PC-9 (cell line): ENCODE results near the gene DCDC2B. TPM values are rescaled to one million over a fixed set of nuclear protein-coding genes. Genes with fewer than 3 reads are reported as not detected.

Experiments
- BruUV-seq: library from RNA; stranded (reverse); fragments of 400-500 nt; replicated peaks from 2 replicates; lab custom pipeline; 2021; lab: Mats Ljungman, UMichigan
- CTCF ChIA-PET: fragments of 300-600 bp; sonication (Branson Sonifier 250); formaldehyde crosslinking; loops from one replicate; lab custom pipeline; 2022; ENCODE audit warnings: antibody characterized with exemption; lab: Charles Lee
- POLR2A ChIA-PET: fragments of 300-600 bp; sonication (Branson Sonifier 250); formaldehyde crosslinking; loops from one replicate; lab custom pipeline; 2022; ENCODE audit warnings: antibody characterized with exemption; ENCODE audit not compliant: unreplicated experiment; lab: Charles Lee
- DNase-seq, 2 experiments: peaks; one replicate each; pipeline versions ENCODE4 v3.0.0 to v3.0.0-alpha.2; 2015 to 2022; ENCODE audit warnings: mixed read lengths in 1 of 2
- H2AFZ ChIP-seq: fragments of 200-600 bp; sonication (generic); 2 replicates; pipeline ENCODE4 v1.8.1; 2017; ENCODE audit warnings: antibody characterized with exemption
- H3F3A ChIP-seq: fragments of 200-600 bp; sonication (generic); 2 replicates; pipeline ENCODE4 v1.8.1; 2017; ENCODE audit warnings: antibody characterized with exemption, mild to moderate bottlenecking, low read depth; ENCODE audit not compliant: insufficient read depth
- H3K27ac ChIP-seq: fragments of 200-600 bp; sonication (generic); 2 replicates; pipeline ENCODE4 v1.6.1; 2016; ENCODE audit warnings: mixed run types
- H3K27me3 ChIP-seq: fragments of 200-600 bp; sonication (generic); 2 replicates; pipeline ENCODE4 v1.6.1; 2016; ENCODE audit warnings: low read depth, mixed run types; ENCODE audit not compliant: insufficient read depth
- H3K36me3 ChIP-seq: fragments of 200-600 bp; sonication (generic); 2 replicates; pipeline ENCODE4 v1.6.1; 2016; ENCODE audit warnings: low read depth, mixed run types
- H3K4me1 ChIP-seq: fragments of 200-600 bp; sonication (generic); replicated peaks from 2 replicates; pipeline ENCODE4 v1.6.1; 2016; ENCODE audit warnings: mixed run types; ENCODE audit not compliant: insufficient read depth
- H3K4me2 ChIP-seq: fragments of 200-600 bp; sonication (generic); 2 replicates; pipeline ENCODE4 v1.6.1; 2017; ENCODE audit warnings: mixed run types
- H3K4me3 ChIP-seq: fragments of 200-600 bp; sonication (generic); 2 replicates; pipeline ENCODE4 v1.6.1; 2016; ENCODE audit warnings: mixed run types
- H3K79me2 ChIP-seq: fragments of 200-600 bp; sonication (generic); 2 replicates; pipeline ENCODE4 v1.6.1; 2017; ENCODE audit warnings: low read depth, mixed run types
- H3K9me2 ChIP-seq: fragments of 200-600 bp; sonication (generic); 2 replicates; pipeline ENCODE4 v1.8.1; 2017; ENCODE audit warnings: mild to moderate bottlenecking; ENCODE audit not compliant: insufficient read depth
- H3K9me3 ChIP-seq: fragments of 200-600 bp; sonication (generic); 2 replicates; pipeline ENCODE4 v1.8.1; 2016; ENCODE audit warnings: low read depth; ENCODE audit not compliant: insufficient read depth
- H4K20me1 ChIP-seq: fragments of 200-600 bp; sonication (generic); 2 replicates; pipeline ENCODE4 v1.8.1; 2017; ENCODE audit not compliant: insufficient read depth
- CTCF ChIP-seq: fragments of 200-600 bp; sonication (generic); conservative IDR thresholded peaks from 2 replicates; pipeline ENCODE4 v1.6.1; 2017; ENCODE audit warnings: mixed run types, antibody characterized with exemption, mild to moderate bottlenecking, moderate library complexity
- EZH2 ChIP-seq: fragments of 200-600 bp; sonication (generic); IDR thresholded peaks from 2 replicates; pipeline ENCODE4 v1.8.0; 2017; ENCODE audit warnings: antibody characterized with exemption, low read depth
- intact Hi-C: fragments of 100-400 bp; cut with micrococcal nuclease; formaldehyde crosslinking; loops from one replicate; pipeline ENCODE4 v1.10.0; 2022; ENCODE audit not compliant: unreplicated experiment
- total RNA-seq: library from RNA; stranded (reverse); gene quantifications from 2 replicates; pipeline ENCODE4 v1.2.3, GENCODE V29; 2021

DCDC2B gene
- total RNA-seq, 1 experiment from 2014 or later, result not detected

DNA sequence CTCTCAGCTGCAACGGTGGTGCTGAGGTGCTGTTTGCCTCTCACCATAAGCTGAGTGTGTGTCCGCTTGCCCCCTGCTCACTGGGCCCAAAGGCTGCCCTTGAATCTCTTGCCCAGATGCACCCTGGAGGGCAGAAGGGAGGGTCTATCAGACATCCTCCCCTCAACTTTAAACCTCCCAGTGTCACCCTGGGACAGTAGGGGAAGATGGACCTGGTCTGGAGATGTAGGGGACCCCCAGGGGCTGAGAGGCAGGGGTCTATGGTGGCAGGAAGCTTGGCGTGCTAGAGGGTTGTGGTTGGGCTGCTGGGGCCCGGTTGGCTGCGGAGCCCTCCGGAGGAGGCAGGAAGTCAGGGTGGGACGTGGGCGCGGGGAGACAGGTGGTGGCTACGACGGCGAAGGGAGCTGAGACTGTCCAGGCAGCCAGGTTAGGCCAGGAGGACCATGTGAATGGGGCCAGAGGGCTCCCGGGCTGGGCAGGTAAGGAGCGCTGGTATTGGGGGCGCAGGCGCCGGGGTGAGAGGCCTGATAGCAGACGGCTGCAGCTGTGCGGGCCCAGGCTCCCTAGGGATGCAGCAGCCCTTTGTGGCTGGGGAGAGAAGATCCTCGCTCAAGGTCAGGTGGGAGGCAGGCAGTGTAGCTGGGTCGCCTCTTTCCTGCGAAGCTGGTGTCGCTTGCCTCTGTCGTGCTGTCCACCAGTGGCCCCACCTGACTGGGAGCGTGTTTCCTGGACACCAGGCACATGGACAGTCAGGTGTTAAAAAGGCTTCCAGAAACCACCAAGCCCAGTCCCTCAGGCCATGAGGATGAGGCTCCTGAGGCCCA lies 42.2 kb downstream of the DCDC2B start, which contains the start of gene LCK:
TSS of gene LCK (plus strand) at position 373 of the 824 bp plus-strand sequence. CDS start 23,065 bp downstream, outside the sequence.
- no peak within 1 kb of the TSS for H3K4me3 ChIP-seq

GRCh38 chr1:32255072-32256071 lies 46.5 kb downstream of the DCDC2B start:
- Histone ChIP-seq H3K4me1 (no peaks in the 10 kb centered on the region), H3K9me2 (no peaks in the 10 kb centered on the region), H4K20me1 (no peaks in the 10 kb centered on the region), H3K27me3 (no peaks in the 10 kb centered on the region), H3K9me3 (no peaks in the 10 kb centered on the region), H3K4me3 (no peak overlapping the region), H3K27ac (no peak overlapping the region), H3F3A (no peaks in the 10 kb centered on the region), H3K36me3 (no peaks in the 10 kb centered on the region), H3K79me2 (no peaks in the 10 kb centered on the region), H3K4me2 (no peak overlapping the region), H2AFZ (no peak overlapping the region)
- intact Hi-C loops, result no loop called here
- no peak for DNase-seq
- ChIA-PET CTCF (no interaction called here), POLR2A (no interaction called here)
- BruUV-seq, result no TSS peak
- TF ChIP-seq EZH2 (no peak), CTCF (no peak)

More for the DNA sequence above, 42.2 kb downstream of the DCDC2B start, which contains the start of gene LCK:
- ChIA-PET CTCF (no interaction called here), POLR2A (no interaction called here)
- no peak within 1 kb of the TSS for H3K27ac ChIP-seq
- no peaks in the 10 kb centered on the region for H3K27me3 ChIP-seq
- no peak for DNase-seq
- no peaks in the 10 kb centered on the region for H4K20me1 ChIP-seq
- intact Hi-C loops, result no loop called here
- H3K36me3 ChIP-seq, result no peaks in the 10 kb centered on the region
- no peak within 1 kb of the TSS for H2AFZ ChIP-seq
- BruUV-seq, result no TSS peak
- TF ChIP-seq EZH2 (no peak), CTCF (no peak)
- no peaks in the 10 kb centered on the region for H3K4me1 ChIP-seq
- no peaks in the 10 kb centered on the region for H3F3A ChIP-seq
- no peaks in the 10 kb centered on the region for H3K9me2 ChIP-seq
- H3K4me2 ChIP-seq, result no peak within 1 kb of the TSS
- no peaks in the 10 kb centered on the region for H3K79me2 ChIP-seq
- no peaks in the 10 kb centered on the region for H3K9me3 ChIP-seq

GRCh38 chr1:32256473-32257226 lies 47.8 kb downstream of the DCDC2B start:
- Histone ChIP-seq H2AFZ (no peak overlapping the region), H3K9me2 (no peaks in the 10 kb centered on the region), H3K27ac (no peak overlapping the region), H3K4me3 (no peak overlapping the region), H3K36me3 (no peaks in the 10 kb centered on the region), H4K20me1 (no peaks in the 10 kb centered on the region), H3F3A (no peaks in the 10 kb centered on the region), H3K4me2 (no peak overlapping the region), H3K4me1 (no peaks in the 10 kb centered on the region), H3K79me2 (no peaks in the 10 kb centered on the region), H3K9me3 (no peaks in the 10 kb centered on the region), H3K27me3 (no peaks in the 10 kb centered on the region)
- ChIA-PET POLR2A (interaction anchor here (0.5 kb wide), 1 partner anchor 324 kb away, joined by 6 read pairs; no protein-coding TSS in a partner anchor), CTCF (no interaction called here)
- TF ChIP-seq CTCF, result no peak
- no peak for TF ChIP-seq EZH2
- intact Hi-C loops, result no loop called here
- BruUV-seq, result no TSS peak
- DNase-seq, result no peak
